HCEC 1CT (cell line): ENCODE results near the gene MAPK1IP1L.
"Not testable (repeated sequence)": the region's sequence is repeated elsewhere in the genome, so short reads cannot be mapped to it uniquely, and the experiment has no call there.

Source experiments
- DNase-seq: peaks from one replicate; pipeline ENCODE4 v3.0.0-alpha.2; 2017

MAPK1IP1L gene

DNA sequence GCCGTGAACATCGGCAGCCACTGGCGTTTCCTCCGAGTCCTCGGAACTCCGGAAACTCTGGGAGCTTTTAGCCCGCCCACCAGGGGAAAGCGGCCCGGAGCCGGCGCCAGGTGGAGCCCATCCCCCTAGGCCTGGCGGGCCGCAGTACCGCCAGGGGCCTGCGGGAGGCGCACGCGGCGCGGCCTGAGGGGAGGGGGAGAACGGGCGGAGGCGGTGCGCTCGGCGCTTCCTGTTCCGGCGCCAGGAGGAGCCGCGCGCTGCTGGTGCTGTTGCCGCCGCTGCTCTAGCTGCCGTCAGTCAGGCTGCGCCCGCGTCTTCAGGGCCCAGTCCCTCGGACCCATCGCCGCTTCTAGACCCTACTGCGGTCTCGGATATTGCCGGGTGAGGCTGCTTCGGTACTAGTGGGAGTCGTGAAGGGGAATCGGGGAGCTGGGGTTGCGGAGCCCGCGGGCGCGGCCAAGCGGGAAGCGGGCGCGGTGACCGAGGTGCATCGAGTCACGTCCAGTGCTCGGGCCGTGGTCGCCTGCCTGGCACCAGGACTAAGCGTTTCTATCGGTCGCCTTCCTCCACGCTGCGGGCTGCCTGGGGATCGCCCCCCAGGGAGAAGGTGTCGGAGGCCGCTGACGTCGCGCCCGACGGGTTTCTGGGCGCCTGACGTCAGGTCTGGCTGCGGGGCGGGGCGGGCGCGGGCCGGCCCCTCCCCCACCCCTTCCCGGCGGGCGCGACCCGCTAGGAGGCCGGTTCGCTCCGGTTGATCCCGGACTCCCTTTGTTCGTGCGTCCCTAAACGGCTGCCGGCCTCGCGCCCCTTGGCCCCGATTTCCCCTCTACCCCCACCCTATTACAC, at the start of gene MAPK1IP1L:
TSS of gene MAPK1IP1L (plus strand) at position 225 of the 846 bp plus-strand sequence. CDS start 10,037 bp downstream, outside the sequence.
- peak; percentile 90 for DNase-seq

DNA sequence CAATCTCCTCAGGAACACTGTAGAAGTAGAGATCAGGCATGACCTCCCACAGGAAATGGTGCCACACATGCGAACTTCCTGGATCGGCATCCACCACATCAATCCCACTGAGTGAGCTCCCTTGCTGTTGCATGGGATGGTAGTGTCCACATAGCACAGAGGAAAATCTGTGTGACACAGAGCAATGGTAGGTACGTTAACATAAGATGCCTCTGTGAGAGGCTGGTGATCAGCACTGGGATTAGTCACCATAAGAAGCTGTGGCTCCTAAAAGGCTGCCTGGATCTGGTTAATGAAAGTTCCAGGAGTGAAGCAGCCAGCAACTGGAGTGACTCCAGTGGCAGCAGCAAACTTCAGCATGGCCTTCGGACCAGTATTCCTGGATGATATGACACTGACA, 46.4 kb upstream of the MAPK1IP1L start:
- DNase-seq = no peak

DNA sequence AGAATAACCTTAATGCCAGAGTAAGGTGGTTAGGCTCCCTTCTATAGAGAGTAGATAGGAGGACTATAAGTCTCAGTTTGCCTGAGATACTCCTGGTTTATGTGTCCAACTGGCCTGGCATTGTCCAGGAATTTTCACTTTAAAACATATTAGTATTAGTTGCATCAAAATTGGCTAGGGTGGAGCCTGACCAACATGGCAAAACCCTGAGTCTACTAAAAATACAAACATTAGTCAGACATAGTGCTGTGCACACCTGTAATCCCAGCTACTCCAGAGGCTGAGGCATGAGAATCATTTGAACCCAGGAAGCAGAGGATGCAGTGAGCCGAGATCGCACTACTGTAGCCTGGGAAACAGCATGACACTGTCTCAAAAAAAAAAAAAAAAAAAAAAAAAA, 36.4 kb upstream of the MAPK1IP1L start:
- no peak for DNase-seq

DNA sequence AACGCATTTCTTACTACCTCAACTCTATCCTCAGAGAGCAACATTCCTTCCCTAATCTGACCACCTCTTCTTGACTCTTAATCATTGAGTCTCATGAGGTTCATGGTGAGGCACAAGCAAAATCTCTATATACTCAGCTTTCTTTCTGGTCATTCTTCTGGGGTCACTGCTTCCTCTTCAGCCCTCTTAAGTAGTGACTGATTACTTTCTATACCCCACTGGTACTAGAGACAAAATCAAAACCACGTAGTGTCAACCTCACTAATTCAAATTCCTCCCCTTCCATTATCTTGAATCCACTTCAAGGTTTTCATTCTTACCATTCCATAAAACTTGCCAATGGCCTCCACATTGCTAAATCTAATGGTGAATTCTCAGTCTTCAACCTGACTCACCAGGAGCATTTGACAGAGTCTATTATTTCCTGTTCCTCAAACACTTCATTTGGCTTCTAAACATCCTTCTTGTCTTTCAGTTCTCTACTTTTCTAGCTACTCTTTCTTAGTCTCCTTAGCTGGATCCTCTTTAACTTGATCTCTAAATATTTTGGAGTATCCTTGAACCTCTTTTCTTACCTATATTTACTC, 31.4 kb upstream of the MAPK1IP1L start:
- DNase-seq = no peak

DNA sequence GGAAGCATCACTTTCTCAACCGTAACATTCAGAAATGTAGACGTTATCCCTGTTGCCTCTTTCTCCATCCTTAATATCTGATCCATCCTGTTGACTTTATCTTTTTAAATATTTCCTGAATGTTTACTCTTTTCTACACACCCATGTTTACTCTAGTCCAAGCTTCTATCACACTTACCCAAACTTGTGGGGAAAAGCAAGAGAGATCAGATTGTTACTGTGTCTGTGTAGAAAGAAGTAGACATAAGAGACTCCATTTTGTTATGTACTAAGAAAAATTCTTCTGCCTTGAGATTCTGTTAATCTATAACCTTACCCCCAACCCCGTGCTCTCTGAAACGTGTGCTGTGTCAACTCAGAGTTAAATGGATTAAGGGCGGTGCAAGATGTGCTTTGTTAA, 27.1 kb upstream of the MAPK1IP1L start:
- not testable (repeated sequence) for DNase-seq

DNA sequence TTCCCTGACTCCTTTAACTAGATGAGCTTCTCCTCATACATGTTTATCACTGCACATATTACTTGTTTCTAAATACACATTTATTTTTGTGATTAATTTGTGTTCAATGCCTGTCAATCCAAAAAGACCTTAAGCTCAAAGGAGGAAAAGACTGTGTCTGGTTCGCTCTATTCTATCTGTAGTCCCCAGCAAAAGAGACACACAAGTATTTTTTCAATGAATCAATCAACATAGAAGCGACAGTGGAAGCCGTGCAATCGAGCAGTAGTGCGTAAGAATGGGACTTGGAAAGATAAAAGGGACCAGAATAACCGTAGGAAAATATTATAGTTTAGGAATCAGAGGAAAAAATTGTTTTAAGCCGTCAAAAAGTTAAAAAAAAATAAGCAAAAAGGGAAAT, 25.5 kb upstream of the MAPK1IP1L start:
- DNase-seq = no peak

DNA sequence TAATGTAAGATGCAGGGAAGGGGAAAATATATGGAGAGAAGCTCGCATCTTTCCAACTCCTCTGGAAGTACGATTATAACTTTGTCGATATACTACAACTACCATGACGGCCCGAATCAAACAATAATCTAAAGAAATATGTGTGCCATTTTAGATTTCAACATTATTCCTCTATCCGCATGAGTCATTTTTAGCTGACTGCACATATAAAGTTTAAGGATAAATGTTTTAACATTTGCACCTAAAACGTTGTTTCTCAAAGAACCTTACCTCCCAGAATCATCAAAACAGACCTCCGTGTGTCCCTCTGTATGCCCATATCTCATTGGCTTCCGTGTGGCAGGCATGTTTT, 25.0 kb upstream of the MAPK1IP1L start:
- no peak for DNase-seq

DNA sequence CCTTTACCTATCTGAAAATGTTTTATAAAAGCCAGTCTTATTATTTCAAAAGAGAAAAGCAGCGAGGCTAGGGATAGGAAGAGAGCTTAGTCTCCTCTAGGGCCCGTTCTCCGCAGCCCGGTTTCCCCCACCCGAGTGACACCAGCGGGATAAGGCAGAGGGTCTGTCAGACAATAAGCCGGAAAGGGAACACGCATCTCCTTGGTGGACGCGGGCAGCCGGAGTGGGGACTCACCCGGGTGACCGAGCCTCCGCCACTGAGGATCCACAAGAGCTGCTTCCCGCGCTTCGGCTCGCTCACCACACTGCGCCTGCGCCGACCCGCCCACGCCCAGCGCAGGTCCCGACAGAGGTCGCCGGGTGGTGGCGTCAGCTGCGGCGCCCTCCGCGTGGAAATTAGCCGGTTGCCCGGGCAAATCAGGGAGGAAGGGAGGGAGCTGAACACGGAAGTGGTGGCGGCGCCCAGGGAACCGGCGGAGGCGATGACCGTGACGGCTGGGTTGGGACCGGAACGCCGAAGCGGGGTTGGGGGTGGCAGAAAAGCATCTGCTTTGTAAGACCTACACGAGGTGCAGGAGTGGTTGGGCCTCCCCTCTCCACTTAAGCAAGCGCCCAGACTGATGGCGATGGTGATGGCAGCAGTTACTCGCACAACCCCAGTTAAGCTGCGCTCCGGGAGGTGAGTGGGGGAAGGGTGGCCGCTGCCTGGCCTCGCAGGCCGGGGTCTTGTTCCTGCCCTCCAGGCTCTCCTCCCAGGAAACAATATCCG, 24.5 kb upstream of the MAPK1IP1L start, which contains the start of the genes SOCS4 and WDHD1:
TSS of gene SOCS4 (plus strand) at position 444 of the 769 bp plus-strand sequence. CDS start 15,806 bp downstream, outside the sequence.
TSS of gene WDHD1 (minus strand) at position 307 of the 769 bp plus-strand sequence. CDS start 312 bp downstream, outside the sequence.
- DNase-seq = peak; percentile 91

DNA sequence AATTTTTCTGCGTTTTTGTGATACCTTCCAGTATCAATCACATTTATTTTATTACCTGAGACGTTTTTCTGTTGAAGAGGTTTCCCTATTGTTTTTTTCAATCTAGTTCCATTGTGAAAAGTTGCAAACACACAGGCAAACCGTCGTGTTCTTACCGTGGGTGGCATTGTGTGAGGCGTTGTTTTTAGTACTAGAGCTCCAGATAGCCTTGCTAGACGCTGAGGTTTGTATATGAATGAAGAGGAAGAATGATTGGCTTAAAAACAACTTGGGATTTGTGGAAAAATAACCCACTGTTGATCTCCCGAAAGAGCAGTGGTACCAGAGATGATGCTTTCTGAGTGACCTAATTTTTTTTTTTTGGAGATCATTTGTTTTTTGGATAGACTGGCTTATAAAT, 23.4 kb upstream of the MAPK1IP1L start:
- DNase-seq = no peak

DNA sequence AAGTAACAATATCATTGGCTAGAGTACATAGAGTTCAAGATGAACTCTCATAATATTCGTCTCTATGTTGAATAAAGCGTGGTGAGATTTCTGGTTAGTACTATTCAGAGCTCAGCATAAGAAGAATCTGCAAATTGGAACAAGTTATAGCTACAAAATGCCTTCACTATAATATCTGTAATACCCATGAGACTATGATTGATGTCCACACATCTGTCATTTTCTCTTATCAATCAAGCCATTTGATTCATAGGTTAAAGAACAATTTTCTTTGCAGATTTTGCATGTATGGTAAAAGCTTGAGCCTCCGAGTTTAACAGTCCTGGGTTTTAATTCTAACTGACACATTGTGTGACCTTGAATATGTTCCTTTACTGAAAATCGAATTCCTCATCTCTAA, 23.0 kb upstream of the MAPK1IP1L start:
- no peak for DNase-seq

DNA sequence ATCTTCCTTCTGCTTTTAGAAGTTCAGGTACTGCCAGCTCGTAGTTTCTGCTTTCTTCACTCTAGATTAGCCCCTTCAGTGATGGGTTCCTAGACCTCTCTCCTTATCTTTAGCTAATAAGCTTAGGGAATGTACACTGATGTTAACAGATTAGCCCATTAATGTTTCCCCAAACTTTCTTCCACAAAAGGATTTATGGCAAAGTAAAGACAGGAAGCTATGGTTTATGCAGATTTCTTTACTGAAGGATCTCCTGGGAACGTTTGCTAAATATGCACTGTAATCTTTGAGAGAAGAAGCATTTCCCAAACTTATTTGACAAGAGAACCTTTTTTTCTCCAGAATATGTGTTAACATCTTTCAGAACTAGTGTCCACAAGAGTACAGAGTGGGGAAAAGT, 20.3 kb upstream of the MAPK1IP1L start:
- DNase-seq = no peak

DNA sequence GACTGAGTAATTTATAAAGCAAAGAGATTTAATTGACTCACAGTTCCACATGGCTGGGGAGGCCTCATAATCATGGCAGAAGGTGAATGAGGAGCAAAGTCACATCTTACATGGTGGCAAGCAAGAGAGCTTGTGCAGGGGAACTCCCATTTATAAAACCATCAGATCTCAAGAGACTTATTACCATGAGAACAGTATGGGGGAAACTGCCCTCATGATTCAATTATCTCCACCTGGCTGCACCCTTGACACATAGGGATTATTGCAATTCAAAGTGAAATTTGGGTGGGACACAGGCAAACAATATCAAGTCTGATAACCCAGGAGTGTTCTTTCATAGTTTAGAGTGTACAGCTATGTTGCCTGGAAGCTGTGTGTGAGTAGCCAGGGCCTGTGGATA, 13.5 kb upstream of the MAPK1IP1L start:
- not testable (repeated sequence) for DNase-seq

DNA sequence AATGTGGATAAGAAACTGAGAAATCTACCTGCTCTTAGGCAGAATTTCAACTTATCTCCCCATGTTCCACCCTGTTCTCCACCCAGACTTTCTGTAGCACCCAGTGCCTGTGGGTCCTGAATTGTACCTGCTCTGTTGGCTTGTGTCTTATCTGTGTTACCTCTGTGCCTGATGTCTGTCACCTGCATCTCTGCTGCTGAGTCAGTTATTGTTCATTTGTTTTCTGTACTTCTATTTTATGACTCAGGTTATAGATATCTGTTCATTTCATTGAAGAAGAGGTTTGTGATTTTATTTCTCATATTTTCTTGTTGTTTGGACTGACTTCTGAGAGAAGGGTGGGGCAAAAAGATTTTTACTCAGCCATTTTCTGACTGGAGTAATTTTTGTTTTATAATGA, 12.7 kb upstream of the MAPK1IP1L start:
- DNase-seq = peak; percentile 31

DNA sequence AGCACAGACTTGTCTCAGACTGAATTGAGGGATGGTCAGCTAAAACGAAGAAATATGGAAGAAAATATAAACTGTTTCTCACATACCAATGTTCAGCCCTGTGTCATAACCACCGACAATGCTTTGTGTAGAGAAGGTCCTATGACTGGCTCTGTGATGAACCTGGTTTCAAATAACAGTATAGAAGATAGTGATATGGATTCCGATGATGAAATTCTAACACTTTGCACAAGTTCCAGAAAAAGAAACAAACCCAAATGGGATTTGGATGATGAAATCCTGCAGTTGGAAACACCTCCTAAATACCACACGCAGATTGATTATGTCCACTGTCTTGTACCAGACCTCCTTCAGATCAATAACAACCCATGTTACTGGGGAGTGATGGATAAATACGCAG, 7.9 kb upstream of the MAPK1IP1L start:
- DNase-seq = no peak

DNA sequence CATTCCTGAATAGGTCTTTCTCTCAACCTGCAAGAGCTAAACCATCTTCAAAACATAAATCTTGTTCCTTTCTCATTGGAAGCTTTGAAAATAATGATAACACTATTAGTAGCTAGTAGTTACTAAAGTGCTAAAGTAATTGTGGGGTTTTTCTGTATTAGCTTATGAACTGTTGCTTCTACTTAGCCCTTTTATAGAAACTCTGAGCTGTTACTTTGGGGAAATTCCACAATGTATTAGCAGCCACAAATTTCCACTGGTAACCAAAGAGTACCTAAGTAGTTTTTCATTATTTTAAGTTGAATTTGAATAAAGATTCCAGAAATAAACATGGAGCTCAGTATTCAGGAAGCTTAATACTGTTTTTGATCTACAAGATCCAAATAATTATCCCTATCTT, 6.4 kb upstream of the MAPK1IP1L start:
- DNase-seq = no peak

DNA sequence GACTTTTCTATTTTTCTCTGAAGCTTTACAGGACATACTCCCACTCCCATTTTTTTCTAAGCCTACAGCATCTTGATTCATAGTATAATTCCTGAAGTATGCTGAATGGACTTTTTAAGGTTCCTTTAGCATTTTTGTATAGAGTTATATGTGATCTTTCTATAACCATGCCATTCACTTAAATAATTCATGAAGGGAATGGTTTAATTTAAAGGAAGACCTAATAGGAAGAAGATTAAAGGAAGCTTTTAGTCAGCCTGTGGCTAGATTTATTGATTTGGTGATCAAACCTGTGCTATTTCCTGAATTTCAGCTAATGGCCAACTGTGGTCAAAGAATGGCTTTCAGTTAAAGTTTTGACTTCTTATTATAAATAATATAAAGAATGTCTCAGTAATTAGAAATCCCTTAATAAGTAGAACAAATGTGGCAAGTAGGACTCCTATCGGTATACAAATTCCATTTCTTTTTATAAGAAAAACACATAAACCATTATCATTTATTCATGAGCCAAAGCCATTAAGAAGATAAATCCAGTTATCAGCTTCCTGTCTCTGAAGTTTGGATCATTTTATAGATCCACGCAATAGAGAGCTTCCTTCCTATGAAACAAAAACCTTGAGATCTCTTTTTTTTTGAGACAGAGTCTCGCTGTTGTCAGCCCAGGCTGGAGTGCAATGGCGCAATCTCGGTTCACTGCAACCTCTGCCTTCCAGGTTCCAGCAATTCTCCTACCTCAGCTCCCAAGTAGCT, 4.0 kb upstream of the MAPK1IP1L start:
- DNase-seq = no peak

DNA sequence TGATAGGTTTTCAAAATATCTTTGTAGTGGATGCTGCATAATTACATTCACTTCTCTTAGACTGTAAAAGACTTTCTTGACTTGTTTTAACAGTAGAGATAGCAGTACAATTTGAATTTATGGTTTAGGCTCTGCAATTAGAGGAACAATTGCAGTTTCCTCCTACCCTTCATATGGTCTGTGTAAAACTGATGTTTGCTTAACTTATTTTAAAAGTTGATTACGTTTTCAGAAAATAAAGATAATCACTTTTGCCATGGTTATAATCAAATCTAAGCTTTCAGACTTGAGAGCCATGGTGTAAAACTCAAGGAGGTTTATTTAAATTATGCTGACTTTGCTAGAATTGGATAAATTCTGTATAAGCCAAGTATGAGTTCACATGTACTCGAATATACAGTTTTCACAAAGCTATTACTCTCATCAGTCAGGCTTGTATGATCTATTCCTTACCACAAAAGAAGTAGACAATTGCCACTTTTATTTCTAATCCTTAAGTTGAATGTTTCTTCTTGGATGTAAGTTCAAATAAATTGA, 2.5 kb upstream of the MAPK1IP1L start:
- DNase-seq = no peak

DNA sequence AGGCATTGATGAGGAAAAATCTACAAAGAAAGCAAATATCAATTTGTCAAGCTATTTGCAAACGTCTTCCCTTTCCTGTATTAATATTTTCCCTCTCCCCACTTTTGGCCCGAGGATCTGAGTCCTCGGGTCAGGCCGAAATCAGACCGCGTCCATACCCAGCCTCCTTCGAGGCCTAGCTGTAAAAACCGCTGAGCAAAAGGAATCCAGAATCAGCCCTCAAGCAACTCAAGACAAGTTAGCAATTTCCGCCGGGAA, 353 bp upstream of the MAPK1IP1L start:
- no peak for DNase-seq

DNA sequence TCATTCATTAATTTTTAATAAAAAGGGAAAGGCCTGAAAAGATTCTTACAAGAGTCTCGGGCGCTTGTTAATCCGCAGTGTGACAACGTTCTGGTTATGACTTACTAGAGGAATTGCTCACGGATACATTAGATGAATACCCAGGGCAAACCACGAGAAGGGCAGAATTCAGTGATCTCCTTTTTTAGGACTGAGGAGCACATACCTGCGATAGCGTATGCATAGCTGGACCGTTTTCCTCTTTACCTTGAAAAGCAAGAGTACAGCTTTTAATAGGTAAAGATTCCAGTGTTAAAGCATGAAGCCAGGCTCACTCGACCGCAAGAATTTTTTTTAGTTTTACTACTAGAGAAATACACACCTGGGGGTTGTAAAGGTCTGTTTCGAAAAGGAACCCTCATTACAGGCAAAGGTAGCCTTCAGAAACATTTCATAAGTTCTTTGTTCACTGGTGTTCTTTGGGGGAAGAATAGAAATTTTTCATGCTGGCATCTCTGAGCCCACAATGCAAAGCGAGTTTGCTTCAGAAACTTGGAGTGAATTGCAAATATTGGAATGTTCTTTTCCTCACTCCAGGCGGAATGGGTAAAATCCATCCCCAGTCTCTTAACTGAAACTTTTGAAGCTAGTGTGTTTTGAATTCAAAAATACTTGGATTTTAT, 953 bp downstream of the MAPK1IP1L start:
- no peak for DNase-seq

DNA sequence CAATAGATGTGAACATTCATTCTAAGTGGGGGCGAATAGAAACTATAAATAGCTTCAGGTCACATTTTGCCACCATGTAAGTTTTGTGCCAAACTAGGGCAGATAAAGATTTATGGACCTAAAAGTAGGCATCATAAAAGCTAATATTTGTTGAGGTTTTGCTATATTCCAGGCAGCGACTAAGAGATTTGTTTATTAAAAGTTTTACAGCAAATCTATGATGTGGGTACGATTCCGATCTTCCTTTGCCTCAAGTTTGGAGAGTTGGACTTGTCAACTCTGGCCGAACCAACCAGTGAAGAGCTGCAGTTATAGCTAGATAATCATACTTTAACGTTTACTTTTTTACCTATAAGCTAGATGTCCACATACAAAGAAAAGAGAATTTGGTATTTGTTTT, 1.6 kb downstream of the MAPK1IP1L start:
- no peak for DNase-seq

DNA sequence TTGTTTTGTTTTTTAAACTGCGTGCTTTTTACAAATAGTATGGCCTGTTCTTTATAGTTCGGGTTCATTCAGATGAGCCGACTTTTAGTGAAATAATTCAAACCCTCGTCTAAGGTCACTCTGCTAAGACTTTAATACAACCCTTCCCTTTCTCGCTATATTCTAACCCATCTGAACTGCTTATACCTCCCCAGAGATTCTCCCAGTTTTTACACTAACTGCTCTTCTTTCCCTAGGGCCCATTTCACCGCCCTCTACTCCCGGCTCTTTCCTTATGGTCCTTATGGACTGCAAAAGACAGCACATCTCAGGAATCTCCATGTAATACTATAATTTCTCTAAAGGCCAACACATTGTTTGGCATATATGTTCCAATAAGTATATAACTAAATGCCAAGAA, 2.1 kb downstream of the MAPK1IP1L start:
- no peak for DNase-seq

DNA sequence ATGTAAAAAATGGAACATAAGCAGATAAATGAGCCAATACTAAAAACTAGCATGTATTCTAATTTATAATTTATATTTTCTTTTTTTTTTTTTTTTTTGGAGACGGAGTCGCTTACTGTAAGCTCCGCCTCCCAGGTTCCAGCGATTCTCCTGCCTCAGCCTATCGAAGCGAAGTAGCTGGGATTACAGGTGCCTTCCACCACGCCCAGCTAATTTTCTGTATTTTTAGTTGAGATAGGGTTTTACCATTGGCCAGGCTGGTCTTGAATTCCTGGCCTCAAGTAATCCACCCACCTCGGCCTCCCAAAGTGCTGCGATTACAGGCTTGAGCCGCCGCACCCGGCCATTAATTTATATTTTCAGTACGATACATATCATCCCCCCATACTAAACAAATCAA, 2.7 kb downstream of the MAPK1IP1L start:
- DNase-seq = no peak
